Left kidney (tissue), 2 donors: ENCODE measurements around the gene CASZ1. TPM values are rescaled to one million over a fixed set of nuclear protein-coding genes. Genes with fewer than 3 reads are reported as not detected.

Experiments used
- DNase-seq: peaks from one replicate; pipeline ENCODE4 v3.0.0-alpha.2; 2013
- polyA plus RNA-seq: library from polyadenylated mRNA; unstranded; fragments of 120-200 nt; gene quantifications from one replicate; pipeline ENCODE4 v1.2.1, GENCODE V29; 2013; ENCODE audit not compliant: insufficient read length

Gene CASZ1
- polyA plus RNA-seq, 1 donor: 18.0 TPM

- DNase-seq: no peak
Measured at GRCh38 chr1:10753299-10753698, 43.1 kb downstream of the CASZ1 start.

- DNase-seq: no peak
Measured at GRCh38 chr1:10751561-10752085, 44.8 kb downstream of the CASZ1 start.

- no peak for DNase-seq
Measured at GRCh38 chr1:10751160-10751559, 45.3 kb downstream of the CASZ1 start.

GRCh38 chr1:10745886-10746455 is 50.5 kb downstream of the CASZ1 start:
- no peak for DNase-seq

GRCh38 chr1:10745383-10745782 is 51.1 kb downstream of the CASZ1 start:
- no peak for DNase-seq

GRCh38 chr1:10744654-10745238 is 51.7 kb downstream of the CASZ1 start:
- no peak for DNase-seq

GRCh38 chr1:10744029-10744428 is 52.4 kb downstream of the CASZ1 start:
- DNase-seq: no peak

GRCh38 chr1:10741696-10742095 is 54.8 kb downstream of the CASZ1 start:
- no peak for DNase-seq

- DNase-seq: no peak
Measured at GRCh38 chr1:10740123-10740522, 56.3 kb downstream of the CASZ1 start.

- DNase-seq: no peak
Measured at GRCh38 chr1:10739589-10739988, 56.9 kb downstream of the CASZ1 start.

- DNase-seq: no peak
Measured at GRCh38 chr1:10738061-10739058, 58.1 kb downstream of the CASZ1 start.

GRCh38 chr1:10737651-10738050 is 58.8 kb downstream of the CASZ1 start:
- no peak for DNase-seq

- peak; percentile 50 for DNase-seq
Measured at GRCh38 chr1:10736634-10737586, 59.5 kb downstream of the CASZ1 start.

- no peak for DNase-seq
Measured at GRCh38 chr1:10735563-10736305, 60.7 kb downstream of the CASZ1 start.

GRCh38 chr1:10734962-10735544 is 61.4 kb downstream of the CASZ1 start:
- no peak for DNase-seq

GRCh38 chr1:10734375-10734774 is 62.1 kb downstream of the CASZ1 start:
- DNase-seq: no peak

- no peak for DNase-seq
Measured at GRCh38 chr1:10733474-10734366, 62.7 kb downstream of the CASZ1 start.

- no peak for DNase-seq
Measured at GRCh38 chr1:10730985-10731384, 65.5 kb downstream of the CASZ1 start.
